NCI-H1694 treated with DMSO at 0.1 percent for 48 hours (cell line): ENCODE measurements around the gene TTC34.

Experiments used
- DNase-seq: peaks from one replicate; lab custom pipeline; 2025; lab: John Stamatoyannopoulos, UW

TTC34 gene, protein sequence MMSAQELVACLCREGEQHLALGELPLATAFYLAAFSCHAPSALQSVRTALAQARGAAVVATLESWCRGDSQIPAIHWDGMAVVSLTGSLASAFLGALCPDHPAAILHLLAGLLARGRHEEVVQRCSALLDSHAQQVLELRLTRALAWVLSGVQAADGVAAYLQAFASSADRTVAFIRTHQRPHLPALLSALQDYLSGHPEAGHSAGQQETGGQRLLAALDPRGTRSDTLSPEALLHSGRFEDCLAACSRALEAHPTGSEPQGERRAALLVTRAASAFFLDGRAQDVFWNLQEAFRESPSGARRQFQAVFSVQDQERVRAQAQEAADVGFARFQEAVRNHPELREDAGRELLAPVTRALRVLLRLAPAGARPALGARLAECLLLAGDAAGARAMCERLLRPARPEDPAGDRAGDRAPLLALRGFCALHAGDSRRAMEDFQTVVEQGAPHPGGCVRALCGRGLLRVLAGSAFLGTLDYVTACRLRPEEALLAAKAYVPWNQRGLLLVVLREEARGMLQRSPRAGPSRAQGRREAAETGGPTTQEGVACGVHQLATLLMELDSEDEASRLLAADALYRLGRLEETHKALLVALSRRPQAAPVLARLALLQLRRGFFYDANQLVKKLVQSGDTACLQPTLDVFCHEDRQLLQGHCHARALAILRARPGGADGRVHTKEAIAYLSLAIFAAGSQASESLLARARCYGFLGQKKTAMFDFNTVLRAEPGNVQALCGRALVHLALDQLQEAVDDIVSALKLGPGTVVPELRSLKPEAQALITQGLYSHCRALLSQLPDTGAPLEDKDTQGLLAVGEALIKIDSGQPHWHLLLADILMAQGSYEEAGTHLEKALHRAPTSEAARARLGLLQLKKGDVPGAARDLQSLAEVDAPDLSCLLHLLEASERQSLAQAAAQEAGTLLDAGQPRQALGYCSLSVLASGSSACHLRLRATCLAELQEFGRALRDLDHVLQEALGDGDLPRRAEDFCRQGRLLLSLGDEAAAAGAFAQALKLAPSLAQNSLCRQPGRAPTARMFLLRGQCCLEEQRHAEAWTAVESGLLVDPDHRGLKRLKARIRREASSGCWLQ

GRCh38 chr1:2801535-2802291 is at the start of gene TTC34:
TSS of gene TTC34 (minus strand) at chr1:2801693. CDS start at chr1:2800827, 866 bp downstream.
- peak; percentile 7 for DNase-seq

- no peak for DNase-seq
Observed at GRCh38 chr1:2850502-2850901, 49.0 kb upstream of the TTC34 start.

DNA sequence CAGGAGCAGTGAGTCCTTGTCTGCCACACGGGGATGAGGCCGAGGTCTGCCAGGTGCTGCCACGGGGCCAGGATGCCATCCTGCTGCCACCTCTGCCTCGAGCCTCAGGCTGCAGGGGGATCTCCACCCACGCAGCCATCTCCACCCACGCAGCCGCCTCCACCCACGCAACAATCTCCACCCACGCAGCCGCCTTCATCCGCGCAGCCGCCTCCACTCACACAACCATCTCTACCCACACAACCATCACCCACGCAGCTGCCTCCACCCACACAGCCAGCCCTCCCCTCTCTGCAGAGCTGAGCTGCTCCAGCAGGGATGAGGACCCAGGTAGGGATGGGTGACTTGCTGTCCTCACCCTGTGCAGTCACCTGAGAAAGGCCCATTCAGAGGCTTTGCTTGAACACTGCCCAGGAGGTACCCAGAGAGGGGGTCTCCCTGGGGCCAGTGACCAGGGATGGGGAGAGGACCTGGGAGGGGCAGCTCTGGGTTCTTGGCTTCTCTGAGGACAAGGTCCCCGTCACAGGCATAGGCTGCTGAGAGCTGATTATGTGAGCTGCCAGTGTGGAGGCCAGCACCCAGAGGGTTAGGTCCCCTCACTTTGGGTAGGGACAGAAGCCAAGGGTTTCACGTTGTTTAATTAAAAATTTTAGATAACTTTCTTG is 46.6 kb upstream of the TTC34 start:
- DNase-seq: no peak

- DNase-seq: no peak
Observed at GRCh38 chr1:2847086-2847985, 45.8 kb upstream of the TTC34 start.

- no peak for DNase-seq
Observed at GRCh38 chr1:2845869-2846268, 44.4 kb upstream of the TTC34 start.

GRCh38 chr1:2840036-2840809 is 38.7 kb upstream of the TTC34 start:
- DNase-seq: no peak

- no peak for DNase-seq
Observed at GRCh38 chr1:2837823-2838222, 36.3 kb upstream of the TTC34 start.

DNA sequence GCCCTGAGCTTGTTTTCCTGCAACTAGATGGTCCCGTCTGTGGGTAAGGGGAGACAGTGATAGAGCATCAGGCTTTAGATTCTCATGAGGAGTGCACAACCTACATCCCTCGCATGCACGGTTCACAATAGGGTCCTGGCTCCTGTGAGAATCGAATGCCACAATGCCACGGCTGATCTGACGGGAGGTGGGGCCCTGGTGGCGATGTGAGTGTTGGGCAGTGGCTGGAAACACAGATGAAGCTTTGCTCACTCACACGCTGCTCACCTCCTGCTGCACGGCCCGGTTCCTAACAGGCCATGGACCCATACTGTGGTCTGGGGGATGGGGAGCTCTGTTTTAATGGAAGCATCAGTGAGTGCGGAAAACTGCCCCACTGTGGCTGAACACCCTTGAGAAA is 35.8 kb upstream of the TTC34 start:
- no peak for DNase-seq

DNA sequence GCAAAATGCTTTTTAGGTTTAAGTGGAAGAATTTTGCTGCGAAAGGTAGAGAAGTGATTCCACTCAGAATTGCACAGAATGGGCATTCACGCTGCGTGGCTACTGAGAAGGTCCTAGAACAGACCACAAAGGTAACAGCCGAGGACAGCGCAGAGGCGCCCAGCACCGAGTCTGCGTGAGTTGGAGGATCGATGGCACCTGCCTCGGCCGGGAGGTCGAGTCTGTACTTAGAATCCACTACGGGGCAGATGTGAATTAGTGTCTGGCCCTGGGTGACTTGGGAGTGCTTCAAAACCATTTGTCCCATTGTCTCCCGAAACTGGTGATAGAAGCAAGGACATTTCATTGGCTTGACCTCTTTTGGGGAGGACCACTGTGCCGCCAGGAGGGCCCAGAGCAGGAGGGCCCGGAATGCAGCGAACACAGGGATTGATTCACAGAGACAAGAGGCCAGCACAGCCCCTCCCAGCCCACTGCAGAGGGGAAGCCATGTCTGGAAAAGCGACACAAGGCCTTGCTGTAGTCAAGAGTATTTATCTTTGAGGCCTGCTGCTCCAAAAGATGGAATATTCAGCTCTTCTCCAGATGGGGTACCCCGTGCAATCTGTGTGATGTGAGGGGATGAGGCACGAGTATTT is 35.0 kb upstream of the TTC34 start:
- DNase-seq: no peak

- no peak for DNase-seq
Observed at GRCh38 chr1:2835650-2836159, 34.2 kb upstream of the TTC34 start.

GRCh38 chr1:2834741-2835564 is 33.5 kb upstream of the TTC34 start:
- DNase-seq: no peak

DNA sequence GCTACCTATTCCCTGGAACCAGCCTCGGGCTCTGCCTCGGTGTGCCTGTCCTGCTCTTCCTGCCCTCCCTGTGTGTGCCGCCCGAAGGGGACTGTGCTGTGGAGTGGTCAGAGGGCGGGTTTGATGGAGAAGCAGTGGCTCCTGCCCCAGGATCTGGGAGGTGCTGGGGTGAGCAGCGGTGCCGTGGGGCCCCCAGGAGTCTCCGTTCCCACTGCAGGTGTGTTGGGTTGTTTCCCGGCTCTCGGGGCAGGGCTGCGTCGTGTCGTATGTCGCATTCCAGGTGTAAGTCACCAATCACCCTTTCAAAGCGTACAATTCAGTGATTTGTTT is 32.6 kb upstream of the TTC34 start:
- DNase-seq: no peak

DNA sequence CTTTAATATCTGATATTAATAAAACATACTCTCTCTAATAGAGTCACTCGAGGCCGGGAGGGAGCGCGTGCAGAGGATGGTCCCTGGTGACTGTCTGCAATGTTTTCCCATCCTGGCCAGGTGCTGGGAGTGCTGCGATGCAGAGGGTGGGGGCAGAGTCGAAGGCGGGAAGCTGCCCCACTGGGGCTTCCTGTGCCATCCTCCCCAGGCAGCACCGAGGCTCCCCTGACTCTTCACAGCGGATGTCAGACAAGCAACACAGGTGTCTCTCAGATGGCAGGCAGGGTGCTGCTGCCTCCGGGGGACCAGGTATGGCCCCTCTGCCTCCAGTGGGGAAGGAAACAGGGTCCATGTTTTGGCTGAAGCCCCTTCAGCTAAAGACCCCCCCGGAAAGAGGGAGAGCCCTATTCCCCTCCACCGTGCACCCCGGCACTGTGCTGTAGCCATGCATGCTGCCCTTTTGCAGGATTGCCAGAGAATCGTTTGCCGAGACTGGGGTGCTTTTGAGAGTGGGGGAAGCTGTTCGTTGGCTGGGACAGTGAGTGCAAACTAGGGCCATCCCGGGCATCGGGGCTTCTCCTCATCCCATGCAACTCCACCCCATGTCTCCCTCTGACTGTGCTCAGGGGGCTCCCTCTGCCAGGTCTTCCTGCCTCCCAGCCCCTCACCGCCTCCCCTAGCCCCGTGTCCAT is 32.1 kb upstream of the TTC34 start:
- no peak for DNase-seq

DNA sequence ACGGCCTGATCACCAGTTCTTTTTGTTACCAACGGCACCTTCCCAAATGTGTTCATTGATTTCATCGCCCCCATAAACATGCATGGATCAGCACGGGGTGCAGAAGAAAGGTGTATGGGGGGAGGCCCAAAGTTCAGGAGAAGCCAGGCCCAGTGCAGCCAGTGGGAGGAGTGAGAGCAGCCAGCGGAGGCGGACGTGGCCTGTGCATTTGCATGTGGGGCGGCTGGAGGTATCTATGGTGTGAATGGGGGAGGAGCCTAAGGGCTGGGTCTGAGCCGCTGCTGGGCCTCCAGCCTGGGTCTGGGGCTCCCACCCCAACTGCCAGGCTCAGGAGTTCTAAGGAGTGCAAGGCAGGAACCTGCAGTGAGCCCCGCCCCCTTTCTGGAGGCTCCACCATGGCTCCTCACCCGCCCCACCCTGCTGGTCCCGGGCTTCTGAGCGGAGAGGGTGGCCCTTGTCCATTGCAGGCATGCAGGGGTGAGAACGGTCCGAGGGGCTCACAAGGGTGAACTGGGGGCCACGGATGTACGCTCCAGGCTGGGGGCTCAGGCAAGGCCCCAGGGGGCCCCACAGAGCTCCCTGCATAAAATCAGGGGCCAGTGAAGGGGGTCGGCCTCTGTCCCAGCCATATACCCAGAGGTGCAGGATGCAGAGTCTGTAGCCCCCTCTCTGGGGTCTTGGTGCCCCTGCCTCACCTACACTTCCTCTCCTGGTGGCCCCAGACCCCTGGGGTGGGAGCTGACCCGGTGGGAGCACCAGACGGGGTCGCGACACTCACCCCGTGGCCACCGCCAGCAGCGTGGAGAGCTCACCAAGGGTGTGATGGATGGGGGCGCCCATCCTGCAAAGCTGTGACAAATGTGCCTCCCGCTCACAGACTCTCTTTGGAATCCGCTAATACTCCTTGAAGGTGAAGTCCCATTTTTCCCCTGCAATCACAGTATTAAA is 31.3 kb upstream of the TTC34 start:
- DNase-seq: no peak

DNA sequence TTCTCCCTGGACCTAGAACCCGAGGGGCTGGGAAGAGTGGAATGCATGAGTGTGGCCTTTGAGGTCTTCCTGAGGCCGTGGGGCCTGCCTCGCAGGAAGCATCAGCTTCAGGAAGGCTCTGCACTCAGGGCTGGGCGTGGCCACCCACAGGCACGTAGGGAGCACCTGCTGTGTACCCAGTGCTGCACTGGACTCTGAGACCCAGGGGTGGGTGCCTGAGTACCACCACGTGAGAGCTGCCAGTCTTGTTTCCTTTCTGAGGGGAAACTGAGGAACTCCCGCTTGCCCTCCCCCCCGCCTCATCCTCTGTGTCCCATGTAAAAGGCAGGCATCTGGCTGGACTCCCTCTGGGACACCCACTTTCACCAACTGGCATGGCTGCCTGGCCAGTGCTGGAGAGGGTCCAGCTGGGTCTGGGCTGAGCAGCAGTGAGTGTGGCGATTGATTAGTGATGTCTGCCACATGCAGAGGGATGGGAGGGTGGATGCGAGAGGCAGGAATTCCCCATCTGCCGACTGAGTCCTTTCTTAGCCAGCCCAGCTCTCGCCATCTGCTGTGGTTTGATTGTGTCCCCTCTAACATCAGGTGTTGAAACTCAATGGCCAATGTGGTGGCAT is 30.2 kb upstream of the TTC34 start:
- no peak for DNase-seq
